C4-2B (cell line): Measurements from ENCODE around the gene BTBD16.

Experiments
- ZFX ChIP-seq: fragments of 450-650 bp; IDR thresholded peaks from 2 replicates; pipeline ENCODE4 v1.6.1; 2017
- TF ChIP-seq, protein P1 (sequence below): fragments of 450-650 bp; conservative IDR thresholded peaks from 2 replicates; pipeline ENCODE4 v1.5.1; 2017; ENCODE audit warnings: mild to moderate bottlenecking

DNA sequence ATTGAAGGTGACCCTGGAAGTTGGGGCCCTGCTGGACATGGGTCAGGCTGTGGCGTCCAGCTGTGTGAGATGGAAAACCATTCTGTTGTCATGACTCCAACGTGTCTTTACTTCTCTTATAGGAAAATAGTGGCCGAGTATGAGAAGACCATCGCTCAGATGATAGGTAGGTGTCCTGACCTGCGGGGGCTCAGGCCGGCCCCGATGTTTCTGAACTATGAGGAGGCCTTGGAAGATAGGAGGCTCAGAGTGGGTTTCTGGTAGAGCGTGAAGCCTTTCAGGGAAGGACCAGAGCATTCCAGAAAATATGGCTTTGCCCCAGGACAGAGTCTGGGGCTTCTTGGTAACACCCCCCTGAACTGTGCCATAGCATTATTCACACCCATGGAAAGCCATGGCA, 29.3 kb upstream of the BTBD16 start:
- TF ChIP-seq, protein P1, sequence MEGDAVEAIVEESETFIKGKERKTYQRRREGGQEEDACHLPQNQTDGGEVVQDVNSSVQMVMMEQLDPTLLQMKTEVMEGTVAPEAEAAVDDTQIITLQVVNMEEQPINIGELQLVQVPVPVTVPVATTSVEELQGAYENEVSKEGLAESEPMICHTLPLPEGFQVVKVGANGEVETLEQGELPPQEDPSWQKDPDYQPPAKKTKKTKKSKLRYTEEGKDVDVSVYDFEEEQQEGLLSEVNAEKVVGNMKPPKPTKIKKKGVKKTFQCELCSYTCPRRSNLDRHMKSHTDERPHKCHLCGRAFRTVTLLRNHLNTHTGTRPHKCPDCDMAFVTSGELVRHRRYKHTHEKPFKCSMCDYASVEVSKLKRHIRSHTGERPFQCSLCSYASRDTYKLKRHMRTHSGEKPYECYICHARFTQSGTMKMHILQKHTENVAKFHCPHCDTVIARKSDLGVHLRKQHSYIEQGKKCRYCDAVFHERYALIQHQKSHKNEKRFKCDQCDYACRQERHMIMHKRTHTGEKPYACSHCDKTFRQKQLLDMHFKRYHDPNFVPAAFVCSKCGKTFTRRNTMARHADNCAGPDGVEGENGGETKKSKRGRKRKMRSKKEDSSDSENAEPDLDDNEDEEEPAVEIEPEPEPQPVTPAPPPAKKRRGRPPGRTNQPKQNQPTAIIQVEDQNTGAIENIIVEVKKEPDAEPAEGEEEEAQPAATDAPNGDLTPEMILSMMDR, result no peak
- TF ChIP-seq ZFX, result no peak
